RCC 7860 (cell line): ENCODE measurements around the gene FGD1.
"Not testable (repeated sequence)": the region's sequence is repeated elsewhere in the genome, so short reads cannot be mapped to it uniquely, and the experiment has no call there.

Experiments used
- DNase-seq: peaks from one replicate; pipeline ENCODE4 v3.0.0-alpha.2; 2015; ENCODE audit warnings: low spot score
- FAIRE-seq: peaks from 2 replicates; lab custom pipeline; 2012; peaks lifted over from hg19 to GRCh38; lab: Jason Lieb, UNC

FGD1 gene

GRCh38 chrX:54495814-54496516 is at the start of gene FGD1:
Gene FGD1 (minus strand): TSS chrX:54496234. CDS start chrX:54495432, 802 bp downstream.
- DNase-seq, result peak; percentile 22
- FAIRE-seq, result no peak

GRCh38 chrX:54542239-54542638 is 46.2 kb upstream of the FGD1 start:
- DNase-seq, FAIRE-seq: not testable (repeated sequence)

GRCh38 chrX:54540289-54540688 is 44.3 kb upstream of the FGD1 start:
- DNase-seq, result no peak
- FAIRE-seq, result no peak

- no peak for DNase-seq
- FAIRE-seq, result no peak
Observed at GRCh38 chrX:54534271-54534670, 38.2 kb upstream of the FGD1 start.

- no peak for FAIRE-seq
- no peak for DNase-seq
Observed at GRCh38 chrX:54530357-54530900, 34.4 kb upstream of the FGD1 start.

GRCh38 chrX:54529552-54530356 is 33.7 kb upstream of the FGD1 start, which contains the start of gene GNL3L:
Gene GNL3L (plus strand): TSS chrX:54530219. CDS start chrX:54532567, 2,348 bp downstream.
- peak; percentile 71 for DNase-seq
- FAIRE-seq, result no peak

GRCh38 chrX:54529151-54529550 is 33.1 kb upstream of the FGD1 start:
- no peak for FAIRE-seq

GRCh38 chrX:54509400-54509799 is 13.4 kb upstream of the FGD1 start:
- no peak for DNase-seq
- no peak for FAIRE-seq

More at GRCh38 chrX:54529151-54529550, 33.1 kb upstream of the FGD1 start:
- no peak for DNase-seq

- no peak for DNase-seq
Observed at GRCh38 chrX:54496936-54497335, 902 bp upstream of the FGD1 start.

GRCh38 chrX:54496517-54496852 is 451 bp upstream of the FGD1 start:
- FAIRE-seq (no peak), DNase-seq (no peak)

More at GRCh38 chrX:54496936-54497335, 902 bp upstream of the FGD1 start:
- FAIRE-seq, result no peak

- no peak for FAIRE-seq
- no peak for DNase-seq
Observed at GRCh38 chrX:54494989-54495813, 833 bp downstream of the FGD1 start.

- DNase-seq, result no peak
- FAIRE-seq, result no peak
Observed at GRCh38 chrX:54494166-54494988, 1.7 kb downstream of the FGD1 start.

GRCh38 chrX:54492340-54492739 is 3.7 kb downstream of the FGD1 start:
- DNase-seq, result peak; percentile 47
- FAIRE-seq, result peak; percentile 85

GRCh38 chrX:54489819-54490218 is 6.2 kb downstream of the FGD1 start:
- not testable (repeated sequence) for FAIRE-seq, DNase-seq

- FAIRE-seq (no peak), DNase-seq (no peak)
Observed at GRCh38 chrX:54484666-54485065, 11.4 kb downstream of the FGD1 start.

GRCh38 chrX:54483946-54484345 is 12.1 kb downstream of the FGD1 start:
- DNase-seq (no peak), FAIRE-seq (no peak)

GRCh38 chrX:54482839-54483593 is 13.0 kb downstream of the FGD1 start:
- FAIRE-seq (no peak), DNase-seq (no peak)

GRCh38 chrX:54479136-54480111 is 16.6 kb downstream of the FGD1 start:
- DNase-seq (no peak), FAIRE-seq (no peak)
